Suprapubic skin (tissue), 4 donors: ENCODE data around the gene RNF150. TPM values are rescaled to one million over a fixed set of nuclear protein-coding genes. Genes with fewer than 3 reads are reported as not detected.

Source experiments
- DNase-seq, 2 donors: peaks; one replicate each; pipeline ENCODE4 v3.0.0-alpha.2; 2019; ENCODE audit warnings: low spot score in 2 of 2
- H3K27ac ChIP-seq: fragments of 200-600 bp; sonication (generic); one replicate; pipeline ENCODE4 v1.5.1; 2019
- H3K27me3 ChIP-seq: fragments of 200-600 bp; sonication (generic); one replicate; pipeline ENCODE4 v1.5.1; 2019
- H3K36me3 ChIP-seq: fragments of 200-600 bp; sonication (generic); one replicate; pipeline ENCODE4 v1.5.1; 2019
- H3K4me1 ChIP-seq: fragments of 200-600 bp; sonication (generic); one replicate; pipeline ENCODE4 v1.5.1; 2019
- H3K4me3 ChIP-seq: fragments of 200-600 bp; sonication (generic); one replicate; pipeline ENCODE4 v1.5.1; 2019; ENCODE audit warnings: mild to moderate bottlenecking
- H3K9me3 ChIP-seq: fragments of 200-600 bp; sonication (generic); one replicate; pipeline ENCODE4 v1.5.1; 2019
- EP300 ChIP-seq: sonication (generic); formaldehyde crosslinking; IDR thresholded peaks from one replicate; pipeline ENCODE4 v1.6.1; 2017; ENCODE audit warnings: antibody characterized with exemption
- POLR2A ChIP-seq, 2 donors: fragments of 450-650 bp; IDR thresholded peaks; one replicate each; pipeline ENCODE4 v1.6.1; 2017; ENCODE audit warnings: antibody characterized with exemption in 2 of 2, mild to moderate bottlenecking in 2 of 2, moderate library complexity in 2 of 2
- POLR2AphosphoS5 ChIP-seq, 3 donors: sonication (generic); formaldehyde crosslinking; IDR thresholded peaks; one replicate each; pipeline ENCODE4 v1.6.1; 2017; ENCODE audit warnings: antibody characterized with exemption in 3 of 3
- WGBS: methylation state at CpG from one replicate; pipeline ENCODE4 v1.1.5; 2018; 5-methylcytosine and 5-hydroxymethylcytosine counted together
- total RNA-seq, 4 donors: library from RNA; depleted of rRNA; stranded (reverse); fragments of >200 nt; gene quantifications; one replicate each; pipeline ENCODE4 v1.1.0, GENCODE V29; 2016
- TF ChIP-seq, protein P1 (sequence below), 2 donors: fragments of 200-600 bp in 1 of 2; fragments of 450-650 bp in 1 of 2; sonication (generic) in 1 of 2; IDR thresholded peaks; one replicate each; pipeline ENCODE4 v1.5.1; 2016 to 2019; ENCODE audit warnings: antibody characterized with exemption in 2 of 2, mild to moderate bottlenecking in 1 of 2, moderate library complexity in 1 of 2

RNF150 gene
- total RNA-seq, 4 donors from 2014 or later = 0.83 to 4.0 (median 2.6) TPM

- 71% methylated on average over 4 of the region's 4 CpGs for WGBS
These were observed 271.2 kb downstream of the RNF150 start for GRCh38 chr4:140862177-140862442.

DNA sequence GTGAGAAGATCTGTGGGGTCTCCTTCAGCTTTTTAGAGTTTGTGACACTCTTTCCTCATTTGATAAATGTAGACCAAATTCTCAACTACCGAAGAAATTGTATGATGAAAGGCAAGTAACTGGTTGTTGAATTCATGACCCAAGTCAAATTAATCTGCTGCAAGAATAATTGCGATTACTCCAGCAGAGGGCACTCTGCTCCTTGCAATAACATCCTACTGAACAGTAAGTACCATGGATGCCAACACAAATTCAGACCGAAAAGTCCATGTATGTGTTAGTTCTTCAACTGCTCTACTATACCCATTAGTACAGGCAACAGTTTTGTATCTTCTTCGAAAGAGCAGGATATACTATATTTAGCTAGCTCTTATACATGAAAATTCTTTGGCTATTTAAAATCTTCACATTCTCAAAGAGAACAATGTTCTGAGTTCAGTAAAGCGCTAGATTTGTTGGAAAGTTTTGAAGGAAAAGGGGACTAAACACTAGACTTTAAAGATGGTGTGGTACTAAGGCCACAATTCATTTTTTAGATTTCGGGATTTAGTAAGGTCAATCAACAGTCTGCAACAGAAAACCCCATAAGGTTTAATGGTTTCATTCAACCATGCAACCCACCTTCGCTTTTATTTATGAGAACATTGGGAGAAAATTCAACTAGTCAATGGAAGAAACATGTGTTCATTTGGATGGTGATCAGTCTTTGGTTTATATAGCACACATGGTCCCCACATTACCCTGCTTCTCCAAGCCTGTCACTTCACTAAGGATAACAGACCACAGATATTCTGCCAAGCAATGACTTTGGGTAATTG lies 271.7 kb downstream of the RNF150 start:
- WGBS = 36% methylated on average over 7 of the region's 7 CpGs
- H3K27me3 ChIP-seq = no peaks in the 10 kb centered on the region
- peaks cover 8% of the 10 kb centered on the region for H3K4me1 ChIP-seq
- H3K27ac ChIP-seq = no peak overlapping the region
- DNase-seq = no peak
- H3K36me3 ChIP-seq = no peaks in the 10 kb centered on the region
- no peak overlapping the region for H3K4me3 ChIP-seq
- H3K9me3 ChIP-seq = no peaks in the 10 kb centered on the region
- TF ChIP-seq, protein P1, sequence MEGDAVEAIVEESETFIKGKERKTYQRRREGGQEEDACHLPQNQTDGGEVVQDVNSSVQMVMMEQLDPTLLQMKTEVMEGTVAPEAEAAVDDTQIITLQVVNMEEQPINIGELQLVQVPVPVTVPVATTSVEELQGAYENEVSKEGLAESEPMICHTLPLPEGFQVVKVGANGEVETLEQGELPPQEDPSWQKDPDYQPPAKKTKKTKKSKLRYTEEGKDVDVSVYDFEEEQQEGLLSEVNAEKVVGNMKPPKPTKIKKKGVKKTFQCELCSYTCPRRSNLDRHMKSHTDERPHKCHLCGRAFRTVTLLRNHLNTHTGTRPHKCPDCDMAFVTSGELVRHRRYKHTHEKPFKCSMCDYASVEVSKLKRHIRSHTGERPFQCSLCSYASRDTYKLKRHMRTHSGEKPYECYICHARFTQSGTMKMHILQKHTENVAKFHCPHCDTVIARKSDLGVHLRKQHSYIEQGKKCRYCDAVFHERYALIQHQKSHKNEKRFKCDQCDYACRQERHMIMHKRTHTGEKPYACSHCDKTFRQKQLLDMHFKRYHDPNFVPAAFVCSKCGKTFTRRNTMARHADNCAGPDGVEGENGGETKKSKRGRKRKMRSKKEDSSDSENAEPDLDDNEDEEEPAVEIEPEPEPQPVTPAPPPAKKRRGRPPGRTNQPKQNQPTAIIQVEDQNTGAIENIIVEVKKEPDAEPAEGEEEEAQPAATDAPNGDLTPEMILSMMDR (IDR thresholded peaks at IDR 0.05) = peak; percentile 55 to 59
- TF ChIP-seq POLR2AphosphoS5 (IDR thresholded peaks at IDR 0.05) = no peak

More at GRCh38 chr4:140862177-140862442, 271.2 kb downstream of the RNF150 start:
- Histone ChIP-seq H3K27me3 (no peaks in the 10 kb centered on the region), H3K9me3 (no peaks in the 10 kb centered on the region), H3K4me3 (no peak overlapping the region), H3K36me3 (no peaks in the 10 kb centered on the region), H3K27ac (no peak overlapping the region), H3K4me1 (peaks cover 3% of the 10 kb centered on the region)
- TF ChIP-seq POLR2AphosphoS5 (IDR thresholded peaks at IDR 0.05) = no peak
- TF ChIP-seq EP300 = no peak
- TF ChIP-seq, protein P1 (IDR thresholded peaks at IDR 0.05) = no peak
- no peak for DNase-seq

GRCh38 chr4:140858897-140859296 lies 274.4 kb downstream of the RNF150 start:
- 88% methylated on average over 3 of the region's 3 CpGs for WGBS
- no peak for TF ChIP-seq EP300
- TF ChIP-seq, protein P1 (IDR thresholded peaks at IDR 0.05) = no peak
- no peak for TF ChIP-seq POLR2A (IDR thresholded peaks at IDR 0.05)
- TF ChIP-seq POLR2AphosphoS5 (IDR thresholded peaks at IDR 0.05) = no peak
- Histone ChIP-seq H3K9me3 (no peaks in the 10 kb centered on the region), H3K27me3 (no peaks in the 10 kb centered on the region), H3K36me3 (no peaks in the 10 kb centered on the region), H3K4me1 (peaks cover 16% of the 10 kb centered on the region), H3K4me3 (no peak overlapping the region), H3K27ac (no peak overlapping the region)
- no peak for DNase-seq

GRCh38 chr4:140857111-140857510 lies 276.2 kb downstream of the RNF150 start:
- TF ChIP-seq, protein P1 (IDR thresholded peaks at IDR 0.05) = no peak
- TF ChIP-seq POLR2AphosphoS5 (IDR thresholded peaks at IDR 0.05) = no peak
- 46% methylated on average over 2 of the region's 2 CpGs for WGBS
- DNase-seq = no peak
- Histone ChIP-seq H3K27ac (peak overlapping the region; percentile 51), H3K9me3 (no peaks in the 10 kb centered on the region), H3K36me3 (no peaks in the 10 kb centered on the region), H3K27me3 (no peaks in the 10 kb centered on the region), H3K4me3 (no peak overlapping the region), H3K4me1 (peaks cover 16% of the 10 kb centered on the region)

GRCh38 chr4:140856621-140857062 lies 276.6 kb downstream of the RNF150 start:
- Histone ChIP-seq H3K27ac (peak overlapping the region; percentile 51), H3K4me1 (peaks cover 16% of the 10 kb centered on the region), H3K36me3 (no peaks in the 10 kb centered on the region), H3K27me3 (no peaks in the 10 kb centered on the region), H3K9me3 (no peaks in the 10 kb centered on the region), H3K4me3 (no peak overlapping the region)
- DNase-seq = no peak
- no peak for TF ChIP-seq POLR2AphosphoS5 (IDR thresholded peaks at IDR 0.05)
- TF ChIP-seq EP300 = no peak
- TF ChIP-seq POLR2A (IDR thresholded peaks at IDR 0.05) = no peak
- TF ChIP-seq, protein P1 (IDR thresholded peaks at IDR 0.05) = no peak
- 23% methylated on average over 6 of the region's 6 CpGs for WGBS
